ENCODE measurements around the gene CYB5D1. TPM values are rescaled to one million over a fixed set of nuclear protein-coding genes. Genes with fewer than 3 reads are reported as not detected.

CYB5D1 gene
- polyA plus RNA-seq, 1 experiment = 8.1 TPM

DNA sequence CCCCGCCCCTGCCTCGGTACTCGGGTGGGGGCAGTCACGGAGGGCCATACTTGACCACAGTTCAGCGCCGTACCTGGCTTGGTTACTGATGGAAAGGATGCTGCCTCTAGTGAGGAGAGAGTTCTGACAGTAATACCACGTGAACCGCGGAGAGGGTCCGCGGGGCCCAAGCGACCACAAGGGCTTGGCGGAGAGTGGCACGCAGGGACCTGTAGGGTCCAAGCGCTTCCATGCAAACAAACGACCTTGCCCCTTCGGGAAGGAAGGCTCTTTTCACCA, 14.6 kb upstream of the CYB5D1 start:
- no peak for DNase-seq (ENCODE audit: low read depth, low spot score)
- peaks cover 4% of the 10 kb centered on the region; the same call in 1 of the 2 replicates for H3K9me3 ChIP-seq (ENCODE audit: control insufficient read depth, insufficient read depth, low read length)
- peak overlapping the region; percentile 59 for H3K4me3 ChIP-seq (ENCODE audit: low read depth, low read length)
- H3K27me3 ChIP-seq (ENCODE audit: control insufficient read depth, insufficient read depth, low read length) = no peaks in the 10 kb centered on the region
- H3K27ac ChIP-seq (ENCODE audit: low read depth, low read length) = peak overlapping the region; percentile 99
- no peak for TF ChIP-seq CTCF (IDR thresholded peaks at IDR 0.05; ENCODE audit: low read depth, low read length)
- ChIA-PET POLR2A (interaction anchor here (0.7 to 2.1 kb wide), 3 partner anchors 13 to 249 kb away, joined by 3 to 16 read pairs (median 6); partner anchors contain the start of gene NAA38), CTCF (interaction anchor here (1.0 kb wide), 1 partner anchor 8 kb away, joined by 3 read pairs; no protein-coding TSS in a partner anchor)

GRCh38 chr17:7843536-7844291, 14.1 kb upstream of the CYB5D1 start:
- Histone ChIP-seq H3K27me3 (ENCODE audit: control insufficient read depth, insufficient read depth, low read length) (no peaks in the 10 kb centered on the region), H3K27ac (ENCODE audit: low read depth, low read length) (peak overlapping the region; percentile 99), H3K9me3 (ENCODE audit: control insufficient read depth, insufficient read depth, low read length) (peaks cover 4% of the 10 kb centered on the region; the same call in 1 of the 2 replicates), H3K4me3 (ENCODE audit: low read depth, low read length) (peak overlapping the region; percentile 59)
- TF ChIP-seq CTCF (IDR thresholded peaks at IDR 0.05; ENCODE audit: low read depth, low read length) = no peak
- peak; percentile 57 for DNase-seq (ENCODE audit: low read depth, low spot score)
- CTCF ChIA-PET = interaction anchor here (1.0 kb wide), 1 partner anchor 9 kb away, joined by 3 read pairs; no protein-coding TSS in a partner anchor
- POLR2A ChIA-PET = interaction anchor here (0.7 to 2.1 kb wide), 3 partner anchors 13 to 250 kb away, joined by 3 to 16 read pairs (median 6); partner anchors contain the start of gene NAA38

DNA sequence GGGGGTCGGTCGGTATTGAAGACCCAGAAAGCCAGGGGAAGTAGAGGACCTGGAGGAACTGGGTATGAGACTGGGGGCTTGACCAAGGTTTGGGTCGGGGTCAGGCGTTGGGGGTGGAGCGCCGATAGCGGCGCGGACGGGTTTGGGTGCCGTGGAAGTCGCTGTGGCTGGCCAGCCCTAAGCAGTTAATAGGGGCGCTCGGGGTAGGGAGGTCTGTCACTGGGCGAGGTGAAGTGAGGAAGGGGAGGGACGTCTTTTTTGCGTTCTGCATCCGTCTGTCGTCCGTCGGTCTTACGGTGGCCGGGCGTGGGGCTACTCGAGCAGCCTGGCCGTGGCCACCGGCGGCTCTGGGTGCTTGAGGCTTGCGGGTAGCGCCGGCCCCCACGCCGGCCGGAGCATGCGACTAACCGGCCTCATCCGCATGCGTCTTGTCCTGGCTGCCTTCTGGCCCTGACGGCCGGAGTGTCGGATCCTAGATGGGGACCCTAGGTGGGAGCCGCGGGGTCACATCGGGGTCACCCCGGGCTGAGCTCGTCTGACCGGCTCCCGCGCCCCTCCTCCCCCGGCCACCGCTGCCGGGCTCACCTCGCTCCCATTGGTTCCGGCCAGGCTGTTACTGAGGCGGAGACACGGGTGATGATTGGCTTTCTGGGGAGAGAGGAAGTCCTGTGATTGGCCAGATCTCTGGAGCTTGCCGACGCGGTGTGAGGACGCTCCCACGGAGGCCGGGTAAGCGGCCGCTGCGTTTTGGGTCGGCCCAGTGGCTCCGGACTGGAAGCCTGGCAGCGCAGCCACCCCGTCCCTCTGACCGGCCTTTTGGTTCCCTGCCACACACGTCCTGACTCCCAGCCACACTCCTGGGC, 13.3 kb upstream of the CYB5D1 start:
- ChIA-PET POLR2A (interaction anchor here (1.0 to 1.6 kb wide), 4 partner anchors 8 to 261 kb away, joined by 3 to 30 read pairs (median 8); partner anchors contain the start of genes CYB5D1, MPDU1 and NAA38), CTCF (interaction anchor here (0.5 to 1.5 kb wide), 6 partner anchors 10 to 211 kb away, joined by 3 to 11 read pairs (median 4); partner anchors contain the start of genes KDM6B and NAA38)
- DNase-seq (ENCODE audit: low read depth, low spot score) = peak; percentile 82
- H3K9me3 ChIP-seq (ENCODE audit: control insufficient read depth, insufficient read depth, low read length) = peaks cover 4% of the 10 kb centered on the region; the same call in 1 of the 2 replicates
- H3K27me3 ChIP-seq (ENCODE audit: control insufficient read depth, insufficient read depth, low read length) = no peaks in the 10 kb centered on the region
- peak overlapping the region; percentile 99 for H3K27ac ChIP-seq (ENCODE audit: low read depth, low read length)
- no peak for TF ChIP-seq CTCF (IDR thresholded peaks at IDR 0.05; ENCODE audit: low read depth, low read length)
- peak overlapping the region; percentile 59 for H3K4me3 ChIP-seq (ENCODE audit: low read depth, low read length)

DNA sequence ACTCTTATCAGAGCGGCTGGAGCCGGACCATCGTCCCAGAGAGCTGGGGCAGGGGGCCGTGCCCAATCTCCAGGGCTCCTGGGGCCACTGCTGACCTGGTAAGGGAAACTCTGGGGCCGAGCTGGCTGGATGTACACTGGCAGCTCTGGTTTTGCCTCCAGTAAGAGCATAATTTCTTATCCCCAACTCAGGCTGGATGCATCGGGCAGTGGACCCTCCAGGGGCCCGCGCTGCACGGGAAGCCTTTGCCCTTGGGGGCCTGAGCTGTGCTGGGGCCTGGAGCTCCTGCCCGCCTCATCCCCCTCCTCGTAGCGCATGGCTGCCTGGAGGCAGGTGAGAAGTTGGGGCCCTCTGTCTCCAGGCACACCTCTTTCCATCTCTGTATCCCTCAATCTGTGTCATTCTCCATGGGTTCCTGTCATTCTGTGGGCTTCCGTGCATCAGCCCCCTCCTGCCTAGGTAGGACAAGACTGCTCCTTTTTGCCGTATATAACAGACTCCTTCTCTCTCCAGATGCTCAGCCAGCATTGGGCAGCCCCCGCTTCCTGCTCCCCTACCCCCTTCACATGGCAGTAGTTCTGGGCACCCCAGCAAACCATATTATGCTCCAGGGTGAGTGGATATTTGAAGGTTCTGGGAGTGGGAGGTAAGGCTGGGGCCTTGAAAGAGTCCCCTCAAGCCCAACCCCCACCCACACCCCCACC, 12.3 kb upstream of the CYB5D1 start:
- ChIA-PET POLR2A (interaction anchor here (1.2 to 1.6 kb wide), 3 partner anchors 9 to 98 kb away, joined by 3 to 30 read pairs (median 13); partner anchors contain the start of genes CYB5D1 and NAA38), CTCF (interaction anchor here (0.6 to 1.5 kb wide), 4 partner anchors 11 to 212 kb away, joined by 3 to 9 read pairs (median 4); partner anchors contain the start of gene KDM6B)
- Histone ChIP-seq H3K27me3 (ENCODE audit: control insufficient read depth, insufficient read depth, low read length) (no peaks in the 10 kb centered on the region), H3K4me3 (ENCODE audit: low read depth, low read length) (peak overlapping the region; percentile 59), H3K27ac (ENCODE audit: low read depth, low read length) (peak overlapping the region; percentile 99), H3K9me3 (ENCODE audit: control insufficient read depth, insufficient read depth, low read length) (peaks cover 4% of the 10 kb centered on the region; the same call in 1 of the 2 replicates)
- no peak for DNase-seq (ENCODE audit: low read depth, low spot score)
- no peak for TF ChIP-seq CTCF (IDR thresholded peaks at IDR 0.05; ENCODE audit: low read depth, low read length)

All from AG04450 (cell line).